Stimulated activated CD8-positive, alpha-beta memory T cell treated with anti-CD3 and anti-CD28 coated beads, Interleukin-7, amount 100 ng/mL, for 48 hours (primary cell): Measurements from ENCODE around the gene ARHGEF26.
A peak's percentile ranks its signal among the peaks of the same experiment; 100 is the strongest.
"Not testable (repeated sequence)": the region's sequence is repeated elsewhere in the genome, so short reads cannot be mapped to it uniquely, and the experiment has no call there.

Experiments used
- DNase-seq, 2 donors: peaks; one replicate each; pipeline ENCODE4 v3.0.0-alpha.2; 2020; ENCODE audit warnings: low read depth in 1 of 2; ENCODE audit errors: extremely low read depth in 1 of 2

Gene ARHGEF26

GRCh38 chr3:154120961-154121700, at the start of gene ARHGEF26:
Gene ARHGEF26 (plus strand): TSS chr3:154121390. CDS start chr3:154121993, 603 bp downstream.
- DNase-seq, result peak; percentile 44 to 62

- DNase-seq, result no peak
These were observed 46.2 kb upstream of the ARHGEF26 start for GRCh38 chr3:154074966-154075365.

- no peak for DNase-seq
These were observed 42.5 kb upstream of the ARHGEF26 start for GRCh38 chr3:154078672-154079071.

GRCh38 chr3:154081305-154081704, 39.9 kb upstream of the ARHGEF26 start:
- no peak for DNase-seq

- DNase-seq, result no peak
These were observed 36.1 kb upstream of the ARHGEF26 start for GRCh38 chr3:154085071-154085470.

- DNase-seq, result no peak
These were observed 35.4 kb upstream of the ARHGEF26 start for GRCh38 chr3:154085799-154086198.

GRCh38 chr3:154086286-154086685, 34.9 kb upstream of the ARHGEF26 start:
- no peak for DNase-seq

GRCh38 chr3:154087756-154088480, 33.3 kb upstream of the ARHGEF26 start:
- not testable (repeated sequence) for DNase-seq

- no peak for DNase-seq
These were observed 31.5 kb upstream of the ARHGEF26 start for GRCh38 chr3:154089421-154090420.

GRCh38 chr3:154094051-154094450, 27.1 kb upstream of the ARHGEF26 start:
- no peak for DNase-seq

GRCh38 chr3:154095832-154096421, 25.3 kb upstream of the ARHGEF26 start:
- DNase-seq, result no peak

GRCh38 chr3:154098376-154098775, 22.8 kb upstream of the ARHGEF26 start:
- no peak for DNase-seq

- no peak for DNase-seq
These were observed 20.6 kb upstream of the ARHGEF26 start for GRCh38 chr3:154100556-154100955.

- no peak for DNase-seq
These were observed 19.9 kb upstream of the ARHGEF26 start for GRCh38 chr3:154101250-154101649.

- no peak for DNase-seq
These were observed 19.0 kb upstream of the ARHGEF26 start for GRCh38 chr3:154102225-154102624.

GRCh38 chr3:154105218-154105975, 15.8 kb upstream of the ARHGEF26 start:
- no peak for DNase-seq

GRCh38 chr3:154111365-154111935, 9.7 kb upstream of the ARHGEF26 start:
- DNase-seq, result no peak

- no peak for DNase-seq
These were observed 8.9 kb upstream of the ARHGEF26 start for GRCh38 chr3:154112146-154112852.

GRCh38 chr3:154113609-154114008, 7.6 kb upstream of the ARHGEF26 start:
- no peak for DNase-seq
